Activated CD4-positive, alpha-beta T cell treated with anti-CD3 and anti-CD28 coated beads, Interleukin-2, amount 10 ng/mL, durations not matched to agents 7 days and 5 days (primary cell): ENCODE results near the gene CA12. TPM values are rescaled to one million over a fixed set of nuclear protein-coding genes. Genes with fewer than 3 reads are reported as not detected.

Experiments
- CTCF ChIA-PET: fragments of 350-600 bp; sonication (Branson Sonifier 250); formaldehyde crosslinking; loops from one replicate; lab custom pipeline; 2021; ENCODE audit warnings: antibody characterized with exemption; lab: Charles Lee
- POLR2A ChIA-PET: fragments of 350-600 bp; sonication (Branson Sonifier 250); formaldehyde crosslinking; loops from one replicate; lab custom pipeline; 2021; ENCODE audit warnings: antibody characterized with exemption; lab: Charles Lee
- DNase-seq: peaks from one replicate; pipeline ENCODE4 v3.0.0-alpha.2; 2020
- H3K27ac Mint-ChIP-seq: one replicate; pipeline ENCODE4 v1.8.0; 2021; ENCODE audit warnings: mild to moderate bottlenecking, moderate library complexity, mixed read lengths
- H3K27me3 Mint-ChIP-seq: one replicate; pipeline ENCODE4 v1.8.0; 2021; ENCODE audit warnings: mixed read lengths
- H3K36me3 Mint-ChIP-seq: one replicate; pipeline ENCODE4 v1.8.0; 2021; ENCODE audit warnings: low read depth, mixed read lengths
- H3K4me1 Mint-ChIP-seq: one replicate; pipeline ENCODE4 v1.8.0; 2021; ENCODE audit warnings: mixed read lengths
- H3K4me3 Mint-ChIP-seq: one replicate; pipeline ENCODE4 v1.8.0; 2021; ENCODE audit warnings: mild to moderate bottlenecking, moderate library complexity, mixed read lengths
- H3K9me3 Mint-ChIP-seq: one replicate; pipeline ENCODE4 v1.8.0; 2021; ENCODE audit warnings: mixed read lengths
- total RNA-seq, 2 experiments: library from RNA; stranded (reverse); gene quantifications; one replicate each; pipeline ENCODE4 v1.2.3, GENCODE V29; 2021

The CA12 gene
- total RNA-seq, 2 experiments from 2014 or later: not detected

DNA sequence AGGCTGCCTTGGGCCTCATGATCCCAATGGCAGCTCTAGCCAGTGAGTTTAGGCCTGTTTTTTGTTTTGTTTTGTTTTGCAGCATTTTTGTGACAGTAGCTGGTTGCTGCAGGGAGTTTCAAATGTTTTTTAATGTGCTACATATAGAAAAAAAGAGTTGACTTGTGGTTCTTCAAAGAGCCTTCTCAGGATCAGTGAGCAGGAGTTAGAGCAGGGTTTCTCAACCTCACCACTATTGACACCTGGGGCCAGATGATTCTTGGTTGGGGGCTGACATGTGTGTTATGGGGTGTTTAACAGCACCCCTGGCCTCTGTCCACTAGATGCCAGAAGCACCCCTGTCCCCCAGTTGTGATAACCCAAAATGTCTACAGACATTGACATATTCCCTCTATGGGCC, 86.3 kb downstream of the CA12 start:
- POLR2A ChIA-PET: no interaction called here
- no peak for DNase-seq
- CTCF ChIA-PET: interaction anchor here (1.7 to 1.8 kb wide), 2 partner anchors 94 to 107 kb away, joined by 4 to 5 read pairs; no protein-coding TSS in a partner anchor
- no peak overlapping the region for H3K27ac Mint-ChIP-seq
- no peaks in the 10 kb centered on the region for H3K9me3 Mint-ChIP-seq
- no peak overlapping the region for H3K4me3 Mint-ChIP-seq
- peaks cover 2% of the 10 kb centered on the region for H3K36me3 Mint-ChIP-seq
- H3K4me1 Mint-ChIP-seq: peaks cover 2% of the 10 kb centered on the region
- H3K27me3 Mint-ChIP-seq: no peaks in the 10 kb centered on the region

DNA sequence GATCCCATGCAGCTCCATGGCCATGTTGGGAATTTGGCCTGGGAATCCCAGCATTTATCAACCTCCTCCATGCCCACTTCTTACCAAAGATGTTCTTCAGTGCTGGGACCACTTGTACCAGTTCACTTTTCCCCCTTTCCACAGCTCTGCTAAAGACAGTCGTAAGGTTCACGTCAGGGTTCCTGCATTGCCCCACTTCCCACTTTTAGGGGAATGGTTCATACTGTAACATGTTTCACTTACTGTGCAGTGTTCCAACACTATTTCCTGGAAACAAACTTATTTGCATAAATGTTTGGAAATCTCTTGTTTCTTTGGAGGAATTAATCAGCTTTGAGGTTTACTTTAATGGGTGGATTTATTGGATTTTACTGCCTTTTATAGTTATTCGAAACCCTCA, 87.3 kb downstream of the CA12 start:
- peaks cover 2% of the 10 kb centered on the region for H3K4me1 Mint-ChIP-seq
- no peak for DNase-seq
- no peak overlapping the region for H3K4me3 Mint-ChIP-seq
- no peaks in the 10 kb centered on the region for H3K9me3 Mint-ChIP-seq
- peaks cover 2% of the 10 kb centered on the region for H3K36me3 Mint-ChIP-seq
- no peaks in the 10 kb centered on the region for H3K27me3 Mint-ChIP-seq
- ChIA-PET POLR2A (no interaction called here), CTCF (interaction anchor here (0.6 to 1.8 kb wide), 4 partner anchors 16 to 137 kb away, joined by 4 to 6 read pairs (median 4); partner anchors contain the start of gene RPS27L)
- no peak overlapping the region for H3K27ac Mint-ChIP-seq

DNA sequence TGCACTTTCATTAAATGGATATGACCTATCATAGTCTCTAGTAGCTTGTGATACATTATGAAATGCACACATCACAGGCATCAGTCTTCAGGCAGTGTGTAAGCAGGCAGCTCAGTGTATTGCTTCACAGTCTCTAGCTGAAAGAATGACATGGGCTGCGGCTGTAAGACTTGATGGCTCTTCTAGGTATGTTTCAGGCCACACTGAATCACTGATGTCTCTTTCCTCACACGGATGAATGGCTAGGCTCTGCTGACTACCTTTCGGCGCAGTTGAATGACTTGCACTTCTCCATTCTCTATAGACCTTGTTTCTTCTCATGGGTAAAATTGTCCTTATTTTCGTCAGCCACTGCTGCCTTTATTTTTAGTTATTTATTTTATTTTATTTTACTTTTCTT, 88.9 kb downstream of the CA12 start:
- POLR2A ChIA-PET: no interaction called here
- Mint-ChIP-seq H3K4me3 (no peak overlapping the region), H3K4me1 (peaks cover 7% of the 10 kb centered on the region), H3K27ac (no peak overlapping the region), H3K36me3 (peaks cover 2% of the 10 kb centered on the region), H3K27me3 (no peaks in the 10 kb centered on the region), H3K9me3 (no peaks in the 10 kb centered on the region)
- CTCF ChIA-PET: interaction anchor here (0.7 to 1.4 kb wide), 6 partner anchors 9 to 578 kb away, joined by 3 to 5 read pairs (median 3); no protein-coding TSS in a partner anchor
- no peak for DNase-seq

DNA sequence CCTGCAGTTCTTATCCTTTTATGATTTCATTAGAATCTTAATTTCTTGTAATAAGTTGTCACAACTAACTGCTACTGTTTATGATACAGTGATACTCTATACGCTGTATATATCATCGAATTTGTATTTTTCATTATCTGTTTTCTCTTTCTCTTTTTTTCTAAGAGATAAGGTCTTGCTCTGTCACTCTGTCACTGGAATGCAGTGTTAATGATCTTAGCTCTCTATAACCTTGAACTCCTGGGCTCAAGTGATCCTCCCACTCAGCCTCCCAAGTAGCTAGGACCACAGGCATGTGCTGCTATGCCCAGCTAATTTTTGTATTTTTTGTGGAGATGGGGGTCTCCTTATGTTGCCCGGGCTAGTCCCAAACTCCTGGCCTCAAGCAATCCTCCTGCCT, 89.4 kb downstream of the CA12 start:
- CTCF ChIA-PET: interaction anchor here (0.9 to 1.4 kb wide), 5 partner anchors 10 to 126 kb away, joined by 3 to 5 read pairs (median 3); no protein-coding TSS in a partner anchor
- Mint-ChIP-seq H3K36me3 (peaks cover 2% of the 10 kb centered on the region), H3K27me3 (no peaks in the 10 kb centered on the region), H3K4me3 (no peak overlapping the region), H3K27ac (no peak overlapping the region), H3K4me1 (peaks cover 7% of the 10 kb centered on the region), H3K9me3 (no peaks in the 10 kb centered on the region)
- DNase-seq: no peak
- POLR2A ChIA-PET: no interaction called here

DNA sequence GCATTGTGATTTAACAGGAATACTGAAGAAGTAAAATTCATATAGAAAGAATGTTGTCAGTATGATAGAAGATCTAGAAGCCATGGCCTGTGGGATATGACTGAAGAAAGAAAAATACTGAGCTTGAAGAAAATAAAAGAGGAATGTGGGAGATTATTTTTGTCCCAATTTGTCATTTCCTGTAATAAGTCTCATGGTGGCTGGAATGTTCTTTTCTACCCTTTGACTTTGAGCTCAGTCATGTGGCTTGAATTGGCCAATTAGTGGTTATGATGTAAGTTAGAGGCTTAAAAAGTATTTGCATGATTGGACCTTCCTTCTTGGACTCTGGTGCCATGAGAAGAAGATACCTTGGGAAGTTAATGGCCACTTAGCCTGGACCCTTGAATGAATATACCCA, 90.1 kb downstream of the CA12 start:
- Mint-ChIP-seq H3K9me3 (no peaks in the 10 kb centered on the region), H3K27me3 (no peaks in the 10 kb centered on the region), H3K27ac (no peak overlapping the region), H3K4me1 (peaks cover 7% of the 10 kb centered on the region), H3K36me3 (peaks cover 2% of the 10 kb centered on the region), H3K4me3 (no peak overlapping the region)
- ChIA-PET CTCF (interaction anchor here (0.5 to 1.4 kb wide), 7 partner anchors 11 to 175 kb away, joined by 3 to 5 read pairs (median 3); no protein-coding TSS in a partner anchor), POLR2A (no interaction called here)
- DNase-seq: no peak

DNA sequence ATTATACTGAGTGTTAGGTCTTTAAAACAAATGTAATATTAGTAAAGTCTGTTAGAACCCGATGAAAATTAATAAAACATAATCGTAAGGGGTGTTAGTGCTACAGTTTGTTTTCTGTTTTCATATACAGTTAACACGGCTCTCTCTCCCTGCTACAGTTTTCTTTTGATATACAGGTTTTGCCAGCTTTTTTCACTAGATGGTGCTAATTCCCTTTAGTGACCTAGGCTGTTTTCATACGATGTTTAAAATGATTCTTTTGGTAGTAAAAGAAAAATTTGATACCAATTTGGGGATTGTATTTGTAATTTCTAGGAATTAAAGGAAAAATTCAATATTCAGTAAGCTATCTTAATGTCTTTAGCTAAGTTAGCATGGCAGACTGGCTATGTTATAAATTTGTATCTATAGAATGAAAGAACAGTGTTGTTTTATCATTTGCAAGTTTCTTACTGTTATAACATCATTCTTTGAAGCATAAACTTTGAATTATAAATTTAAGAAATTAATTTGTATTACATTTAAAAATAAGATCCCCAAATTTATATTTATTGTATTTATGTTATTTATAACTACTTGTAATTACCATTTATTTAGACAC, 92.8 kb downstream of the CA12 start:
- Mint-ChIP-seq H3K9me3 (no peaks in the 10 kb centered on the region), H3K4me3 (no peak overlapping the region), H3K4me1 (peaks cover 6% of the 10 kb centered on the region), H3K27ac (no peak overlapping the region), H3K27me3 (no peaks in the 10 kb centered on the region), H3K36me3 (no peaks in the 10 kb centered on the region)
- peak; percentile 33 for DNase-seq
- CTCF ChIA-PET: interaction anchor here (0.6 to 1.8 kb wide), 6 partner anchors 10 to 319 kb away, joined by 3 to 5 read pairs (median 4); no protein-coding TSS in a partner anchor
- POLR2A ChIA-PET: no interaction called here

DNA sequence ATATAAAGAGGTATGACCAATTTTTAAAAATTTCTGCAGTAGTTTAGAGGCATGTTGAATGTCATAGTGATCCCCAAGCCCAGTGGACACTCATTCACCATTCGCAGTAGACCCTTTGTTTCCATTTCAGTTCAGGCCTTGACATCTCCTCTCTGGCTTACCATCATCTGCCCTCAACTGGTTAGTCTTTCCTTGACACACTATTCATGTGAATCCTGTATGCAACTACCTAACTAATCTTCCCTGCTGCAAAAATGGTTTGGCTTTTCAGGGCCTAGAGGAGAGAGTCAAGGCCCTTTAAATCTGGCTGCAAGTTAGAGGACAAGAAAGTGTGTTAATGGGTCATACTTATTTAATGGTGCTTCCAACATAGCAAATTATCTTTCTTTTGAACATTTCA, 93.3 kb downstream of the CA12 start:
- Mint-ChIP-seq H3K27ac (no peak overlapping the region), H3K27me3 (no peaks in the 10 kb centered on the region), H3K4me3 (no peak overlapping the region), H3K9me3 (no peaks in the 10 kb centered on the region), H3K4me1 (peaks cover 11% of the 10 kb centered on the region), H3K36me3 (no peaks in the 10 kb centered on the region)
- ChIA-PET POLR2A (no interaction called here), CTCF (interaction anchor here (0.9 to 1.8 kb wide), 5 partner anchors 9 to 108 kb away, joined by 3 to 5 read pairs (median 4); no protein-coding TSS in a partner anchor)
- no peak for DNase-seq

DNA sequence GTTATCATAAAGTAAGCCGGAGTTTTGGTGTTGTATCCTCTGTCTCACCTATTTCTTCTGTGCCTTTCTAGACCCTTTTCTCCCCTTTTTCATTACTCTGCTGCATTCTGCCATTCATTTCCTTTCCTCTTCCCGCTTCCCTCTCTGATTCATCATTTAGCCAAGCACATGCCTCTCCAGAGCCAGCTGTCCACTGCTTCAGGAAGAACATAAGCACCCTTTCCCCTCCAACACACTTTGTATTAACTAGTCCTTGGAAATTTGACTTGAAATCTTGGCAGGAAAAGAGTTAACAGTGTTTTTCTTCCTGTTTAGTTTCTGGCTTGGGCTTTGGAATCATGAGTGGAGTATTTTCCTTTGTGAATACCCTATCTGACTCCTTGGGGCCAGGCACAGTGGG, 94.5 kb downstream of the CA12 start:
- H3K9me3 Mint-ChIP-seq: no peaks in the 10 kb centered on the region
- CTCF ChIA-PET: no interaction called here
- H3K27me3 Mint-ChIP-seq: no peaks in the 10 kb centered on the region

DNA sequence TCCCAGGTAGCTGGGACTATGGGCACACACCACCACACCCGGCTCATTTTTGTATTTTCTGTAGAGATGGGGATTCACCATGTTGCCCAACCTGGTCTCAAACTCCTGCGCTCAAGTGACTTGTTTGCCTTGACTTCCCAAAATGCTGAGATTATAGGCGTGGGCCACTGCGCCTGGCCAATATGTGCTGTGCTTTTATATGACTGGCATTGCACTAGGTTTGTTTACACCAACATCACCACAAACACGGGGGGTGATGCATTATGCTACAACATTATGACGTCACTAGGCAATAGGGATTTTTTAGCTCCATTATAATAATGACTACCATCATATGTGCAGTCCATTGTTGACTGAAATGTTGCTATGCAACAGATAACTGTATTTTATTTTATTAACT, 97.3 kb downstream of the CA12 start:
- Mint-ChIP-seq H3K9me3 (no peaks in the 10 kb centered on the region), H3K4me3 (no peak overlapping the region), H3K27ac (peak overlapping the region; percentile 31), H3K36me3 (peaks cover 10% of the 10 kb centered on the region), H3K4me1 (peaks cover 12% of the 10 kb centered on the region), H3K27me3 (no peaks in the 10 kb centered on the region)
- ChIA-PET POLR2A (no interaction called here), CTCF (interaction anchor here (0.6 kb wide), 1 partner anchor 97 kb away, joined by 3 read pairs; the partner anchor contains the start of gene CA12)
- no peak for DNase-seq

More for the DNA sequence above, 94.5 kb downstream of the CA12 start:
- peaks cover 2% of the 10 kb centered on the region for H3K36me3 Mint-ChIP-seq
- no peak overlapping the region for H3K4me3 Mint-ChIP-seq
- POLR2A ChIA-PET: no interaction called here
- no peak overlapping the region for H3K27ac Mint-ChIP-seq
- no peak for DNase-seq
- H3K4me1 Mint-ChIP-seq: peaks cover 11% of the 10 kb centered on the region

DNA sequence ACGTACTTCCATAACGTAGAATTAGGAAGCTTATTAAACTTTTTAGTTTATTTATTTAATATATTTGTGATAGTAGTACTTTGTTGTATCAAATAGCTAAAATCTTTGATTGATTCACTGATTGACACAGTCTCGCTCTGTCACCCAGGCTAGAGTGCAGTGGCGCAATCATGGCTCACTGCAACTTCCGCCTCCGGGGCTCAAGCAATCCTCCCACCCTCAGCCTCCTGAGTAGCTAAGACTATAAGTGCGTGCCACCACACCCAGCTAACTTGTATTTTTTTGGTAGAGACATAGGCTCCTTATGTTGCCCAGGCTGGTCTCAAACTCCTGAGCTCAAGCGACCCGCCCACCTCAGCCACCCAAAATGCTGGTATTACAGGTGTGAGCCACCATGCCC, 98.5 kb downstream of the CA12 start:
- Mint-ChIP-seq H3K4me1 (peaks cover 14% of the 10 kb centered on the region), H3K36me3 (peaks cover 13% of the 10 kb centered on the region), H3K9me3 (no peaks in the 10 kb centered on the region), H3K27me3 (no peaks in the 10 kb centered on the region), H3K27ac (no peak overlapping the region), H3K4me3 (no peak overlapping the region)
- no peak for DNase-seq
- CTCF ChIA-PET: no interaction called here
- POLR2A ChIA-PET: interaction anchor here (0.6 kb wide), 1 partner anchor 92 kb away, joined by 4 read pairs; no protein-coding TSS in a partner anchor

DNA sequence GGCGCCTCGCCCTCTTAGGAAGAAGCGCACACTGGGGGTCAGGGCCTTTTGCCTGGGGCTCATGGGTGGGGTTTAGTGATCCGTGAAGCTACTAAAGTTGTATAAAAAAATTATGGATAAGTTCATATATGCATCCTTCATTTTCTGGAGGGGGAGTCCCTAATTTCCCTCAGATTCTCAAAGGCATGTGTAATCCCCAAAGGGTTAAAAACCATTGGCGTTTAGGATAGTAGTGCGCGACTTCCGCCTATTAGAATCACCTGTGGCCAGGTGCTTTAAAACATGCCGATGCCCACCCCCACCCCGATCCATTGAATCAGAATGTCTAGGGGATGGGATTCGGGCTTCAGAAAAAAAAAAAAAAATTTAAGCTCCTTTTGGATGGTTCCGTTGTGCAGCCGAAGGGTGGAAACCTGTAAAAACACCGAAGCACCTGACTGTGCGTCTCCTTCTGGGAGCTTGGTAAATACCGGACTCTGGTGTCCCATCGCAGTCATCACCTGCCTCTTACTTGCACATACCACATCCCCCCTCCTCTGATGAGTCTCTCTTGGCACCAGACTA, 103.7 kb downstream of the CA12 start:
- ChIA-PET CTCF (interaction anchor here (0.8 to 0.9 kb wide), 2 partner anchors 17 to 885 kb away, joined by 3 to 6 read pairs; partner anchors contain the start of gene PPIB), POLR2A (interaction anchor here (0.6 kb wide), 1 partner anchor 112 kb away, joined by 3 read pairs; no protein-coding TSS in a partner anchor)
- peak overlapping the region; percentile 71 for H3K27ac Mint-ChIP-seq
- peaks cover 39% of the 10 kb centered on the region for H3K4me1 Mint-ChIP-seq
- H3K27me3 Mint-ChIP-seq: no peaks in the 10 kb centered on the region
- no peaks in the 10 kb centered on the region for H3K9me3 Mint-ChIP-seq
- peaks cover 12% of the 10 kb centered on the region for H3K36me3 Mint-ChIP-seq
- H3K4me3 Mint-ChIP-seq: peak overlapping the region; percentile 74
- DNase-seq: no peak

DNA sequence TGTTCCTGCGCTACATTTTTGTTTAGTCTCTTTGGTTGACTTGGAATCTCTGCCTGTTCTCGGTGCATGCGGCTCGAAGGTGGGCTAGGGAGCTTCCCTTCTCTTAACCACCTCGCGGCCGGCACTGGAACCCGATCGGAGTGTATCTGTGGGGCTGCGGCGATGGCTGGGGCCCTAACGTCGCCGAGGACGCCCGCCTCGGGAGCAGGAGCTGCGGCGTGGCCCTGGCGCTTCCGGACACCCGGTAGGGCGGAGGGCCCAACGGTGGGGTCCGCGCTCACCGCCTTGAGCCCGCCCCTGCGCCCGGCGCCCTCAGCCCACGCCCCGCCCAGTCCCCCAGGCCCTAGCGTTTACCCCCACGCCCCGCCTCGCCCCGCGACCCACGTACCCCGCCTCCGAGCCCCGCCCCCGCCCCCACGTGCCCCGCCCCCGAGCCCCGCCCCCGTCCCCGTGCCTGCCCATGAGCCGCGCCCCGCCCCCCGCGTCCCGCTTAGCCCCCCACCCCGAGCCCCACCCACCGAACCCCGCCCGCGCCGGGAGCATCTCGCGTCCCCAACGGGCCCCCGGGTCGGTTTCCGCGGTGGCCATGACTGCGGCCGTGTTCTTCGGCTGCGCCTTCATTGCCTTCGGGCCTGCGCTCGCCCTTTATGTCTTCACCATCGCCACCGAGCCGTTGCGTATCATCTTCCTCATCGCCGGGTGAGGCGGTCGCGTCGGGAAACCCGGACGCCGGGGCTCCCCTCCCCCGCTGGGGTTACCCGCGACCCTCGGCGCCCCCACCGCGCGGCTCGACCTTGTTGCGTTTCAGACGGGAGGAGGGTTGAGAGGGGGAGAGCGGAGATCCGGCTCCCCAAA, 104.4 kb downstream of the CA12 start, which contains the start of gene APH1B:
TSS of gene APH1B (plus strand) at position 568 of the 855 bp plus-strand sequence. CDS start at position 587, 19 bp downstream.
- peaks cover 39% of the 10 kb centered on the region for H3K4me1 Mint-ChIP-seq
- POLR2A ChIA-PET: interaction anchor here (0.6 kb wide), 1 partner anchor 152 kb away, joined by 4 read pairs; no protein-coding TSS in a partner anchor

More for the DNA sequence above, 104.4 kb downstream of the CA12 start, which contains the start of gene APH1B:
- no peaks in the 10 kb centered on the region for H3K27me3 Mint-ChIP-seq
- H3K9me3 Mint-ChIP-seq: no peaks in the 10 kb centered on the region
- CTCF ChIA-PET: no interaction called here
- H3K4me3 Mint-ChIP-seq: peak within 1 kb of the TSS; percentile 77
- DNase-seq: peak; percentile 83
- H3K27ac Mint-ChIP-seq: peak within 1 kb of the TSS; percentile 88
- H3K36me3 Mint-ChIP-seq: peaks cover 14% of the 10 kb centered on the region
